ENCODE measurements around the gene TMEM17. TPM values are rescaled to one million over a fixed set of nuclear protein-coding genes. Genes with fewer than 3 reads are reported as not detected.

TMEM17 gene
- total RNA-seq, 2 donors from 2014 or later, result 2.3 to 3.3 TPM

DNA sequence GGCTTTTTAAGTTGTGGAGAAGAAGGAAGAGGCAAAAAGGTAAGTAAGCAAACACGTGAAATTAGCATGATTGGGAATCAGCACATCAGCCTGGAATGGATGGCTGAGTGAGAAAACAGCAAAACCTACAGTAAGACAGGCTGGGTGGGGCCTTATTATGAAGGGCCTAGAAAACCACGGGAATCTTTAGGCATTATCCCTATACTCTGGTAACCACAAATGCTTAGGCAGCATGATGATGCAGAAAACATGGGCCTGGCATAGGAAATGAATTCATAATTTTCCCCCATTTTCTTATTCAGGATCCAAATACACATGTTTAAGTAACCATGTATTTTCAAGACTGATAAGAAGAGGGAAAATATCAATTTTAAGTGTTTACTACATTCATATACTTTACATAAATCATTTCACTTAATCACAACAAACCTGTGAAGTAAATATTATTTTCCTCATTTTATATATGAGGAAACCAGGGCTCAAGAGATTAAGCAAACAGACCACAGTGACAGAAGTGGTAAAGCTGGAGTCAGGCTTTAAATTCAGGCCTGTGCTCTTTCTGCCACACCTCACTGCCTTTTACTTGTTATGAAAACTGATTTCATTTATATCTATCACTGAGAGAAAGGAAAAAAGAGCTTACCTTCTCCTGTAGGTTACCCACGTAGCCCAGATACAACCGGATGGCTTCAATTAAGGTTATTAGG lies 4.0 kb downstream of the TMEM17 start:
- no peak for DNase-seq
- intact Hi-C loops (cut with DNase I), result no loop called here

DNA sequence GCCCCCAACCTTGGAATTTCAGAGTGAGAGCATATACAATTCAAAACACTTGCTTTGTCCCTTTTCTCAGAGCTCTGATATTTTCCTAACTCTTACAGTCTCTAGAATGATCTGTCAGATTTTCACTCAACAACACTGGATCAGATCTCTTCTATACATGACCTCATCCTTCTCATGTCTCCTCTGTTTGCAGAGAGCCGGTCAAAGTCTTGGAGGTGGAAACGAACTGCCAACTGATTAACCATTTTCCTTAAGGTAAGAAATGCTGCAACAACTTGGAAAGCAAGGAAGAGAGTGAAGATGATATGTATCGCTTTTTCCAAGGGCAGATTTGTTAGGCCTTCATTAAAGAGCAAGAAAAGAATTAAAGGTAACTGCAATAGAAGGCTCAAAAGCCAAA lies 4.9 kb downstream of the TMEM17 start:
- ATAC-seq (no peak), DNase-seq (no peak)
- Histone ChIP-seq H3K36me3 (replicated peaks in 1 of 2; ENCODE audit: insufficient read depth in 1 of 2, low read depth in 2 of 2) (no peaks in the 10 kb centered on the region), H3K27me3 (no peaks in the 10 kb centered on the region), H3K4me3 (no peak overlapping the region), H3K27ac (no peak overlapping the region), H3K4me1 (peaks cover 8% of the 10 kb centered on the region), H3K9me3 (no peaks in the 10 kb centered on the region)
- TF ChIP-seq, protein P1, sequence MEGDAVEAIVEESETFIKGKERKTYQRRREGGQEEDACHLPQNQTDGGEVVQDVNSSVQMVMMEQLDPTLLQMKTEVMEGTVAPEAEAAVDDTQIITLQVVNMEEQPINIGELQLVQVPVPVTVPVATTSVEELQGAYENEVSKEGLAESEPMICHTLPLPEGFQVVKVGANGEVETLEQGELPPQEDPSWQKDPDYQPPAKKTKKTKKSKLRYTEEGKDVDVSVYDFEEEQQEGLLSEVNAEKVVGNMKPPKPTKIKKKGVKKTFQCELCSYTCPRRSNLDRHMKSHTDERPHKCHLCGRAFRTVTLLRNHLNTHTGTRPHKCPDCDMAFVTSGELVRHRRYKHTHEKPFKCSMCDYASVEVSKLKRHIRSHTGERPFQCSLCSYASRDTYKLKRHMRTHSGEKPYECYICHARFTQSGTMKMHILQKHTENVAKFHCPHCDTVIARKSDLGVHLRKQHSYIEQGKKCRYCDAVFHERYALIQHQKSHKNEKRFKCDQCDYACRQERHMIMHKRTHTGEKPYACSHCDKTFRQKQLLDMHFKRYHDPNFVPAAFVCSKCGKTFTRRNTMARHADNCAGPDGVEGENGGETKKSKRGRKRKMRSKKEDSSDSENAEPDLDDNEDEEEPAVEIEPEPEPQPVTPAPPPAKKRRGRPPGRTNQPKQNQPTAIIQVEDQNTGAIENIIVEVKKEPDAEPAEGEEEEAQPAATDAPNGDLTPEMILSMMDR (IDR thresholded peaks at IDR 0.05), result no peak
- no peak for TF ChIP-seq POLR2A (IDR thresholded peaks at IDR 0.05)
- 62 to 63% methylated on average over 3 of the region's 3 CpGs for WGBS, 2 donors
- intact Hi-C loops (cut with DNase I), result no loop called here

More for the DNA sequence above, 4.0 kb downstream of the TMEM17 start:
- Histone ChIP-seq H3K4me1 (peaks cover 8% of the 10 kb centered on the region), H3K9me3 (no peaks in the 10 kb centered on the region), H3K4me3 (no peak overlapping the region), H3K27ac (no peak overlapping the region), H3K27me3 (no peaks in the 10 kb centered on the region), H3K36me3 (replicated peaks in 1 of 2; ENCODE audit: insufficient read depth in 1 of 2, low read depth in 2 of 2) (no peaks in the 10 kb centered on the region)
- no peak for ATAC-seq
- 73 to 78% methylated on average over 4 of the region's 4 CpGs for WGBS, 2 donors
- TF ChIP-seq, protein P1 (IDR thresholded peaks at IDR 0.05), result no peak
- no peak for TF ChIP-seq POLR2A (IDR thresholded peaks at IDR 0.05)

DNA sequence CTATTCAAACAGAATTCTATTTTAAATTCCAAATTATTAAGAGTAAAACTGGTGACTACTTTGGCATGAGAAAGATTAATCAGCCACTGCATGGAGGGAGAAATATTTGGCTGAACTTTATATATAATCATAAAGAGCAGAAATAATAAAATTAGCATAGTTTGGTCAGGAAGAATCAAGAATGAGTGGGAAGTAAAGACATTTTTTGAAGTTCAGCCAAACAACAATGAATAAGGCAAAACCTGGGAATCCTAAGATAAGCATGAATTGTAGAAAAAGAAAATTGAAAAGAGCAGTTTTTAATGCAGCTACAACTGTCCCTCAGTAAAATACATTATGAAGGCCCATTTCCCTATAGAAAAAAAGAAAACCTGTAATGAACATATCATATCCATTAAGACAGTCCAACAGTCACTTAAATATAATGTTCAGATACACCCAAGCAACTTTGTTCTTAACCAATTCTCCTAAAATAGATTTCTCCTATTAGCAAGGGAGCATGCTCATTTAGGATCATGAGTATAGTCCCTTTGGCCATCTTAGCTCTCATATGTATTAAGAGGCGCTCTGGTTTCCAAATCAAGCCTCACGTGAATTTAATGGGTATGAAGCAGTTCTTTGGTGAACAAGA lies 6.5 kb downstream of the TMEM17 start:
- Histone ChIP-seq H3K4me1 (no peaks in the 10 kb centered on the region), H3K9me3 (no peaks in the 10 kb centered on the region), H3K4me3 (no peak overlapping the region), H3K27me3 (no peaks in the 10 kb centered on the region), H3K36me3 (replicated peaks in 1 of 2; ENCODE audit: insufficient read depth in 1 of 2, low read depth in 2 of 2) (no peaks in the 10 kb centered on the region), H3K27ac (no peak overlapping the region)
- DNase-seq (no peak), ATAC-seq (no peak)
- intact Hi-C loops (cut with DNase I), result no loop called here
- 88 to 96% methylated on average over 2 of the region's 2 CpGs for WGBS, 2 donors
- TF ChIP-seq POLR2A (IDR thresholded peaks at IDR 0.05), result no peak
- TF ChIP-seq, protein P1 (IDR thresholded peaks at IDR 0.05), result no peak

DNA sequence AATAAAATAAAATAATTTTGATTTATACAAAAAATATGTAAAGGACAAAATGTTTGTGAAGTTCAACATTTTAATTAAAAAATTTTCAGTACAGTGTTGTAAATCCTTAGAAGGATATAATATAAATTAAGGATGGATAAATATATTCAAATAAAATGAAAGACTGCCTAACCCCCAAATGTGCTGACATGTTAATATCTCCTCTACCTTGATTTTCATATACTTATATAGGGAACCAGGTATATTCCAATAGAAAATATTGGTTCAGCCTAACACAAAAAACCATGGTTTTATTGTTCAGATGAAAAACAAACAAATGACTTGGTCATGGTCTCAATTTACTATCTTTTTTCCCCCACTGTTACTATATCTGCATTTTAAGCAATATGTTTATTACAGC lies 7.3 kb downstream of the TMEM17 start:
- Histone ChIP-seq H3K9me3 (no peaks in the 10 kb centered on the region), H3K4me1 (no peaks in the 10 kb centered on the region), H3K27me3 (no peaks in the 10 kb centered on the region), H3K36me3 (replicated peaks in 1 of 2; ENCODE audit: insufficient read depth in 1 of 2, low read depth in 2 of 2) (no peaks in the 10 kb centered on the region), H3K27ac (no peak overlapping the region), H3K4me3 (no peak overlapping the region)
- no peak for TF ChIP-seq POLR2A (IDR thresholded peaks at IDR 0.05)
- TF ChIP-seq, protein P1 (IDR thresholded peaks at IDR 0.05), result no peak
- intact Hi-C loops (cut with DNase I), result no loop called here
- no peak for DNase-seq
- ATAC-seq, result no peak

DNA sequence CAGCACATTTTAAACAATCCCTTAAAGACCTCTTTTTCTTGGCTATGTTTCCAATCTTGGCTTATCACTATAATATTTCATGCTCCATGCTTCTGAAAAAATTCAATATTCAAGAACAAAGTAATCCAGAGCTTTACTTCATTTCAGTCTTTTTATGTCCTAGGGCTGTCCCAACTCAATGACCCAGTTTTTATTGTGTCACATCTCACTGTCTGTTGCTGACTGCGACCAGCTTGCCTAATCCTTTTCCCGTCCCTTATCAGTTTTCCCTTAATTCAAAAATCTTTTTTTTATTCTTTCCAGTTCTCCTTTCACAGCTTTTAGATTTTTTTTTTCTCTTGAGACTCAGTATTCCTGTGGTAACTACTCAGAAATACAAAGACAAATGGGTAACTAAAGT lies 10.2 kb downstream of the TMEM17 start:
- H3K9me3 ChIP-seq, result no peaks in the 10 kb centered on the region
- no peak overlapping the region for H3K4me3 ChIP-seq
- H3K4me1 ChIP-seq, result no peaks in the 10 kb centered on the region
- no peaks in the 10 kb centered on the region for H3K27me3 ChIP-seq
- intact Hi-C loops (cut with DNase I), result no loop called here
- 27 to 41% methylated on average over 2 of the region's 2 CpGs for WGBS, 2 donors
- no peak overlapping the region for H3K27ac ChIP-seq
- no peaks in the 10 kb centered on the region for H3K36me3 ChIP-seq (replicated peaks in 1 of 2; ENCODE audit: insufficient read depth in 1 of 2, low read depth in 2 of 2)
- ATAC-seq, result no peak
- DNase-seq, result no peak
- TF ChIP-seq, protein P1 (IDR thresholded peaks at IDR 0.05), result no peak
- TF ChIP-seq POLR2A (IDR thresholded peaks at IDR 0.05), result no peak
